Stimulated activated CD4-positive, alpha-beta T cell treated with anti-CD3 and anti-CD28 coated beads, Interleukin-2, amount 100 ng/mL, for 48 hours (primary cell): ENCODE data around the gene SNRNP25.

Experiments used
- DNase-seq, 2 donors: peaks; one replicate each; pipeline ENCODE4 v3.0.0-alpha.2; 2020

SNRNP25 gene

GRCh38 chr16:63998-64913 lies 10.6 kb downstream of the SNRNP25 start:
- no peak for DNase-seq

- DNase-seq = no peak
These were observed 11.3 kb downstream of the SNRNP25 start for GRCh38 chr16:64914-65255.

- DNase-seq = peak; percentile 82 to 93
These were observed 12.1 kb downstream of the SNRNP25 start for GRCh38 chr16:65745-66144.

- DNase-seq = no peak
These were observed 12.9 kb downstream of the SNRNP25 start for GRCh38 chr16:66309-67182.

GRCh38 chr16:67183-67791 lies 13.7 kb downstream of the SNRNP25 start:
- DNase-seq = no peak

GRCh38 chr16:67884-68789 lies 14.5 kb downstream of the SNRNP25 start:
- no peak for DNase-seq

GRCh38 chr16:69181-69580 lies 15.6 kb downstream of the SNRNP25 start:
- DNase-seq = no peak

- no peak for DNase-seq
These were observed 17.5 kb downstream of the SNRNP25 start for GRCh38 chr16:71210-71539.

GRCh38 chr16:71540-72401 lies 18.1 kb downstream of the SNRNP25 start:
- no peak for DNase-seq

GRCh38 chr16:72561-73548 lies 19.2 kb downstream of the SNRNP25 start, which contains the start of gene RHBDF1:
TSS of gene RHBDF1 (minus strand) at chr16:72631. CDS start at chr16:65015, 7,616 bp downstream.
- DNase-seq = no peak

- no peak for DNase-seq
These were observed 20.6 kb downstream of the SNRNP25 start for GRCh38 chr16:74051-74746.

GRCh38 chr16:74747-75334 lies 21.2 kb downstream of the SNRNP25 start:
- DNase-seq = no peak

- DNase-seq = no peak
These were observed 22.2 kb downstream of the SNRNP25 start for GRCh38 chr16:75580-76501.

GRCh38 chr16:76535-77272 lies 23.1 kb downstream of the SNRNP25 start:
- DNase-seq = no peak

GRCh38 chr16:77273-77806 lies 23.7 kb downstream of the SNRNP25 start:
- no peak for DNase-seq

- peak; percentile 79 to 80 for DNase-seq
These were observed 24.3 kb downstream of the SNRNP25 start, which contains the start of gene MPG for GRCh38 chr16:77807-78443. TSS of gene MPG (plus strand) at chr16:78225. CDS start at chr16:78310, 85 bp downstream.
